Measurements from ENCODE around the gene SUN2.

The SUN2 gene

GRCh38 chr22:38795569-38795968 is 39.8 kb upstream of the SUN2 start:
- TF ChIP-seq CTCF (IDR thresholded peaks at IDR 0.05; ENCODE audit: low read depth, low read length): no peak
- no peak overlapping the region for H3K4me3 ChIP-seq (ENCODE audit: low read depth, low read length)
- DNase-seq (ENCODE audit: low read depth, low spot score): no peak
- in situ Hi-C loops (cut with HindIII; ENCODE audit: low sequenced_read_pairs): no loop called here

- DNase-seq (ENCODE audit: low read depth, low spot score): peak; percentile 99
- no peak for TF ChIP-seq CTCF (IDR thresholded peaks at IDR 0.05; ENCODE audit: low read depth, low read length)
- H3K4me3 ChIP-seq (ENCODE audit: low read depth, low read length): peak within 1 kb of the TSS; percentile 77
- in situ Hi-C loops (cut with HindIII; ENCODE audit: low sequenced_read_pairs): no loop called here
Measured at GRCh38 chr22:38793721-38794466, 38.1 kb upstream of the SUN2 start, which contains the start of gene DNAL4. TSS of gene DNAL4 (minus strand) at chr22:38794143. CDS start at chr22:38782731, 11,412 bp downstream.

- in situ Hi-C loops (cut with HindIII; ENCODE audit: low sequenced_read_pairs): no loop called here
- no peak for DNase-seq (ENCODE audit: low read depth, low spot score)
- TF ChIP-seq CTCF (IDR thresholded peaks at IDR 0.05; ENCODE audit: low read depth, low read length): no peak
- peak overlapping the region; percentile 77 for H3K4me3 ChIP-seq (ENCODE audit: low read depth, low read length)
Measured at GRCh38 chr22:38793317-38793716, 37.5 kb upstream of the SUN2 start.

GRCh38 chr22:38792833-38793232 is 37.0 kb upstream of the SUN2 start:
- H3K4me3 ChIP-seq (ENCODE audit: low read depth, low read length): peak overlapping the region; percentile 77
- no peak for TF ChIP-seq CTCF (IDR thresholded peaks at IDR 0.05; ENCODE audit: low read depth, low read length)
- in situ Hi-C loops (cut with HindIII; ENCODE audit: low sequenced_read_pairs): no loop called here
- DNase-seq (ENCODE audit: low read depth, low spot score): peak; percentile 13

- no peak for DNase-seq (ENCODE audit: low read depth, low spot score)
- TF ChIP-seq CTCF (IDR thresholded peaks at IDR 0.05; ENCODE audit: low read depth, low read length): no peak
- in situ Hi-C loops (cut with HindIII; ENCODE audit: low sequenced_read_pairs): no loop called here
Measured at GRCh38 chr22:38789606-38790005, 33.8 kb upstream of the SUN2 start.

GRCh38 chr22:38788846-38789245 is 33.0 kb upstream of the SUN2 start:
- TF ChIP-seq CTCF (IDR thresholded peaks at IDR 0.05; ENCODE audit: low read depth, low read length): no peak
- H3K4me3 ChIP-seq (ENCODE audit: low read depth, low read length): no peak overlapping the region
- in situ Hi-C loops (cut with HindIII; ENCODE audit: low sequenced_read_pairs): no loop called here
- no peak for DNase-seq (ENCODE audit: low read depth, low spot score)

More at GRCh38 chr22:38789606-38790005, 33.8 kb upstream of the SUN2 start:
- no peak overlapping the region for H3K4me3 ChIP-seq (ENCODE audit: low read depth, low read length)
